ENCODE data around the gene STIL. TPM values are rescaled to one million over a fixed set of nuclear protein-coding genes. Genes with fewer than 3 reads are reported as not detected.

The STIL gene
- total RNA-seq, result 7.9 and 8.8 TPM in 2 replicates

DNA sequence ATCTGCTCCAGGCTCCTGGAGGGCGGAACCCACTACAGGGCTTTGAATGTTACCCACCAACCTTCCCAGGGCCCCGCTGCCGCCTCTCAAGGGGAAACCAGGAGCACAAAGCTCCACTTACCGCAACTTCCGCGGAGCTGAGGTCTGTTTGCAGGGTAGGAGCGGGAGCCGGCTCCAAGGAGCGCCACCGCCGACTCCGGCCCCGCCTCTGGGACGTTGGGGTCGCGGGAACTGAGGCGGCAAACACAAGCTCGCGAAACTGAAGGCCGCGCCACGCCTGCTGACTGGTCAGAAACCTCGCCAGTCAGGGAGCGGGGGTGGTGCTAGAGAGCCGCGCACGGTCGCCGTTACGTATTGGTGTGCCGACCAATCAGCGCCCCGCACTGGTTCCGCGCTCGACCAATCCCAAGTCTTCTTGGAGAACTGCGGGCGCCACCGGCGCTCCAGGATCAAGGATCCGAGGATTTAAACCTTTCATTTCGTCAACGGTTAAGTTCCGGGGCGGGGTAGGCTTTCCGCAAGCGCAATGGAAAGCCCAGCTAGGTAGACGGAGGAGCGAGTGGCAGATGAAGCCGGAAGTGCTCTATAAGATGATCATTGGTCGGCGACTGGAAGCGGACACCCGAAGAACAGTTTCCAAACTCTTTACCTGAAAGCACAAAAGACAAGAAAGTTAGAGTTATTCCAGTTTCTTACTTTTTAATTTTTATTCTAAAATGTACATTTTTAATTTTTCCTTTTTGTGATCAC lies at the start of gene STIL:
Gene STIL, minus strand, starts transcription at position 233 of the 750 bp plus-strand sequence. CDS start 3,828 bp downstream, outside the sequence.

DNA sequence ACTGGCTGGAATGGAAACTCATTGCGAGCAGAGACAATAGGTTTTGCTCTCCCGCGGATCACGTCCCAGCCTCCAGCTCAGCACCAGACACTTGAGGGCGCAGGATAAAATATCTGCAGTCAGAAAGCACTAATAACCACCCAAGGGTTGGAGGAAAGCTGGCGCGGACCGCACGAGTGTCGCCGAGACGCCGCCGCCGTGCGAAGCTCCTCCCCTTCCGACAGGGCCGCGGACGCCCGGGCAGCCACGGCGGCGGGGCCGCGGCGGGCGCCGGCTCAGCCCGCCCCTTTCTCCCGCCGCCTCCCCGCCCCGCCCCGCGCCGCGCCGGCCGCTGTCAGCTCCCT lies 19.6 kb upstream of the STIL start, which contains the start of gene CMPK1:
Gene CMPK1, plus strand, starts transcription at position 213 of the 344 bp plus-strand sequence. CDS start 156 bp downstream, outside the sequence.

DNA sequence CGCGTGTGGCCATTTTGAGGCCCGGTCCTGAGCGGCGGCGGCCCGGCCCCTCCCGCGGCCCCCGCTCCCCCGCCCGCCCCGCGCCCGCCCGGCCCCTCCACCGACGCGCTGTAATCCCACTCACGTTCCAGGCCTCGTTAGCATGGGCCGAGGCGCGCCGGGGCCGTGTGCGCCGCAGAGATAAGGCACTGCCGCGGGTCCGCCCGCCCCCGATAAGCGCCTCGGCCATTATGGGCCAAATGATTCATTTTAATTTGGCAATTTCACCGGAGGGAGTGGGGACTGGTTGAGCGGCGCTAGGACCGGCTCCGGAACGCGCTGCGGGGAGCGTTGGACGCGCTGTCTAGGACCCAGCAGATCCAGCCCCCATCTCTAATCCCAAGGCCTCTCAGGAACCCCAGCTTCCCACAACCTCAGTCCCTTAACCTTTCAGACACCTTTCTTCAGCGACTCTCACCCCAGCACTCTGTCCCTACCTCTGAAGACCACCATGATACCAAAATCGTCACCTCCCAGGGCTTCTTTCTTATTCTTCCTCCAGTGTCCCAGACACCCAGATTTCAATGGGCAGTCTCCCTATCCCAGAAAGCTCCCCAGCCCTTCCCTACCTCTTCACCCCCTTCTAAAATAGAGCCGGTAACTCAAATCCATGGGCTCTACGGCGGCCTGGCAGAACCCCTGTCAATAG lies 81.6 kb downstream of the STIL start, which contains the start of gene TAL1:
Gene TAL1, minus strand, starts transcription at position 39 of the 688 bp plus-strand sequence. CDS start 6,337 bp downstream, outside the sequence.

Other genes starting within 250 kb of the STIL start
- gene CYP4Z1, start 246.9 kb downstream of the STIL start, total RNA-seq, result not detected in 2 replicates
- gene CYP4A22, start 176.7 kb downstream of the STIL start, total RNA-seq, result not detected in 2 replicates
- gene PDZK1IP1, start 124.1 kb downstream of the STIL start, total RNA-seq, result not detected in 2 replicates
- gene TAL1, start 81.9 kb downstream of the STIL start, total RNA-seq, result not detected in 2 replicates
- gene CMPK1, start 19.6 kb upstream of the STIL start, total RNA-seq, result 56.9 and 88.7 TPM in 2 replicates
- gene FOXE3, start 102.1 kb upstream of the STIL start, total RNA-seq, result not detected in 2 replicates
- gene FOXD2, start 123.9 kb upstream of the STIL start, total RNA-seq, result under 0.01 TPM in 1 of 2 replicates, not detected in the other

Data from placental epithelial cell (primary cell).